ENCODE results near the gene HSD17B12.

DNA sequence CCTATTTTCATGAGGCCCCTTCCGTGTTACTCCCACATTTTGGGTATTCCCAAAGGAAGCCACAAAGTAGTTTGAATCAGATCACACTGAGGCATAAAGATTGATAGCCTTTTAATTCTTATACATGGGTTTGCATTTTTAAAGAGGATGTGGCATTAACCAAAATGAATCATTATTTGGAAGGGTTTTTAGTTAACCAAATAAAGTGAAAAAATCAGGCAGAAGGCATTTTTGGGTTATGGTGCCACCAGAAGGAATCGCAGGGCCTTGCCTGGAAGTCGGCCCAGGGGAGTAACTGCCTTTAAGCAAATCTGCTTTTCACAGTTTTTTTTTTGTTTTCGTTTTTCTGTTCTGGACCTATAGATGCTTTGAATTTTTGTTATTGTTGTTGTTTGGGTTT, 55.4 kb downstream of the HSD17B12 start:
- TF ChIP-seq, protein P1, sequence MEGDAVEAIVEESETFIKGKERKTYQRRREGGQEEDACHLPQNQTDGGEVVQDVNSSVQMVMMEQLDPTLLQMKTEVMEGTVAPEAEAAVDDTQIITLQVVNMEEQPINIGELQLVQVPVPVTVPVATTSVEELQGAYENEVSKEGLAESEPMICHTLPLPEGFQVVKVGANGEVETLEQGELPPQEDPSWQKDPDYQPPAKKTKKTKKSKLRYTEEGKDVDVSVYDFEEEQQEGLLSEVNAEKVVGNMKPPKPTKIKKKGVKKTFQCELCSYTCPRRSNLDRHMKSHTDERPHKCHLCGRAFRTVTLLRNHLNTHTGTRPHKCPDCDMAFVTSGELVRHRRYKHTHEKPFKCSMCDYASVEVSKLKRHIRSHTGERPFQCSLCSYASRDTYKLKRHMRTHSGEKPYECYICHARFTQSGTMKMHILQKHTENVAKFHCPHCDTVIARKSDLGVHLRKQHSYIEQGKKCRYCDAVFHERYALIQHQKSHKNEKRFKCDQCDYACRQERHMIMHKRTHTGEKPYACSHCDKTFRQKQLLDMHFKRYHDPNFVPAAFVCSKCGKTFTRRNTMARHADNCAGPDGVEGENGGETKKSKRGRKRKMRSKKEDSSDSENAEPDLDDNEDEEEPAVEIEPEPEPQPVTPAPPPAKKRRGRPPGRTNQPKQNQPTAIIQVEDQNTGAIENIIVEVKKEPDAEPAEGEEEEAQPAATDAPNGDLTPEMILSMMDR (conservative IDR thresholded peaks at IDR 0.05; ENCODE audit: low read depth in 2 of 2), result peak in 1 of 2 experiments; percentile 18; a peak in 2 of 4 replicates
- TF ChIP-seq EZH2 (IDR thresholded peaks at IDR 0.05; ENCODE audit: low read depth, unreplicated experiment), result no peak

All from GM23338 (cell line).